A172 (cell line): ENCODE data around the gene ZXDC. TPM values are rescaled to one million over a fixed set of nuclear protein-coding genes. Genes with fewer than 3 reads are reported as not detected.

Experiments used
- DNase-seq: peaks from one replicate; pipeline ENCODE4 v3.0.0-alpha.2; 2015; ENCODE audit warnings: low spot score
- total RNA-seq: library from RNA; depleted of rRNA; stranded (reverse); fragments of >200 nt; shearing (Covaris generic); gene quantifications from 2 replicates; pipeline ENCODE4 v1.2.3, GENCODE V29; 2014

The ZXDC gene
- total RNA-seq, 1 experiment from 2014 or later, result 19.2 TPM

GRCh38 chr3:126491221-126492013, 15.7 kb upstream of the ZXDC start:
- no peak for DNase-seq

GRCh38 chr3:126490619-126491018, 14.9 kb upstream of the ZXDC start:
- no peak for DNase-seq

- no peak for DNase-seq
Observed at GRCh38 chr3:126488886-126489569, 13.3 kb upstream of the ZXDC start.

- DNase-seq, result no peak
Observed at GRCh38 chr3:126488185-126488584, 12.5 kb upstream of the ZXDC start.

- DNase-seq, result peak; percentile 69
Observed at GRCh38 chr3:126487151-126487771, 11.6 kb upstream of the ZXDC start.

- DNase-seq, result no peak
Observed at GRCh38 chr3:126486360-126486847, 10.7 kb upstream of the ZXDC start.

- no peak for DNase-seq
Observed at GRCh38 chr3:126485956-126486355, 10.3 kb upstream of the ZXDC start.

GRCh38 chr3:126485176-126485897, 9.6 kb upstream of the ZXDC start:
- no peak for DNase-seq

GRCh38 chr3:126484662-126485061, 9.0 kb upstream of the ZXDC start:
- no peak for DNase-seq

- no peak for DNase-seq
Observed at GRCh38 chr3:126484148-126484547, 8.5 kb upstream of the ZXDC start.

GRCh38 chr3:126483321-126483761, 7.7 kb upstream of the ZXDC start:
- DNase-seq, result no peak

- no peak for DNase-seq
Observed at GRCh38 chr3:126482503-126483255, 7.0 kb upstream of the ZXDC start.

GRCh38 chr3:126481808-126482502, 6.3 kb upstream of the ZXDC start:
- no peak for DNase-seq

- no peak for DNase-seq
Observed at GRCh38 chr3:126480861-126481260, 5.2 kb upstream of the ZXDC start.

- DNase-seq, result no peak
Observed at GRCh38 chr3:126480206-126480605, 4.5 kb upstream of the ZXDC start.

GRCh38 chr3:126479642-126480041, 4.0 kb upstream of the ZXDC start:
- no peak for DNase-seq

- DNase-seq, result no peak
Observed at GRCh38 chr3:126478581-126479310, 3.1 kb upstream of the ZXDC start.

GRCh38 chr3:126477061-126477380, 1.3 kb upstream of the ZXDC start:
- no peak for DNase-seq

GRCh38 chr3:126476166-126477060, 722 bp upstream of the ZXDC start:
- DNase-seq, result peak; percentile 23
